ENCODE results near the gene WDR27.

The WDR27 gene

DNA sequence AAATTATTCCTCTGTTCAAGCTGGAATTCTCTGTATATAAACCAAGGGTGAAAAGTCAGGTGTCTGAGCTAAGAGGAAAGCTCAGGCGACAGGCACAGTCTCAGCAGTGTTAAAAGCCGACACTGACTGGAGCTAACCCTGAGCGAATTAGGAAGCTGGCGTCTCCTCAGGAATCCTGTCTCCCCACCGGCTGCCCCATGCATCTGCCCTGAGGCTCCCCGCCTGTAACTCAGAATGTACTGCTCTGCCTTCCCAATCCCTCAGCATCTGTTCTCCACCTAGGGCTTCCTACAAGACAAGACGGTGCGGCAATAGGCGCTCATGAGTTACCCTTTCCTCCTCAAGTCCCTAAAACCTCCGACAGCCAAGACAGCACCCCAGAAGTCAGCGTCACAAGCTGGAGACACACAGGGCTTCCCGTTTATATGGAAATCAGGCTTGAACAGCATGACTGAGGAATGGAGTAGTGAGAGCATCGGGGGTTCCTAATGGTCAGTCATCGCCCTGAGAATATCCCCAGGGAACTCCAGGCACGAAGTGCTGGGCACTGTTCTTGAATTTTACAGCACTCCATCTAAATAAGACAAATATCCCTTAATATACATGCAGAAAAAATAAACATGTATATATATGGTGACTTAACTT, 33.5 kb downstream of the WDR27 start:
- Histone ChIP-seq H3K27me3 (ENCODE audit: insufficient read depth, low read length) (no peaks in the 10 kb centered on the region), H3K36me3 (ENCODE audit: insufficient read depth, low read length) (peaks cover 89% of the 10 kb centered on the region), H3K27ac (ENCODE audit: low read depth, low read length, poor library complexity, severe bottlenecking) (no peak overlapping the region), H4K20me1 (ENCODE audit: insufficient read depth, low read length) (no peaks in the 10 kb centered on the region), H3K4me2 (ENCODE audit: low read length) (no peak overlapping the region), H3K9me2 (ENCODE audit: low read depth, low read length) (no peaks in the 10 kb centered on the region), H3K9me3 (ENCODE audit: low read length) (no peaks in the 10 kb centered on the region), H3K4me3 (ENCODE audit: low read depth, low read length, poor library complexity, severe bottlenecking) (no peak overlapping the region), H2AFZ (ENCODE audit: low read length) (no peak overlapping the region), H3K79me2 (ENCODE audit: insufficient read depth, low read length) (no peaks in the 10 kb centered on the region), H3K9ac (ENCODE audit: low read length) (no peak overlapping the region), H3F3A (ENCODE audit: insufficient read depth, low read length) (no peaks in the 10 kb centered on the region), H3K4me1 (ENCODE audit: insufficient read depth, low read length, severe bottlenecking) (no peaks in the 10 kb centered on the region)
- no peak for TF ChIP-seq CTCF (IDR thresholded peaks at IDR 0.05; ENCODE audit: low read length)
- no peak for TF ChIP-seq EZH2 (IDR thresholded peaks at IDR 0.05; ENCODE audit: borderline replicate concordance, low read length)

DNA sequence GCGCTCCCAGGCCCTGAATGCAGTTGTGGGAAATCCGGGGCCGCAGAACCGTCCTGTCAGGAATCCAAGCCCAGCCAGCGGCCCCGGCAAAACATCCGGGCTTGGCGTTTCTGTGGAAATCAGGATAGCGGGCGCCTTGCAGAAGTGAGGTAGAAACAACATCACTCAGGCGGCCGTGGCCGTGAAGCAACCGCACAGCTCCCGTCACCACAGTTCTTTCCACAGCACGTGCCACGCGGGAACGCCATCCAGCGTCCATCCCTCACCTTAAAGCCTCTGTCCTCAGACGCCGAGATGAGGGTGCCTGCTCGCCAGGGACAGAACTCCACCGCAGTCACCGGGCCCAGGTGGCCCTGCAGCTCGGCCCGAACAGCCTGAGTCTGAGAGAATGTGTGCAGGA, 34.1 kb downstream of the WDR27 start:
- no peaks in the 10 kb centered on the region for H4K20me1 ChIP-seq (ENCODE audit: insufficient read depth, low read length)
- no peaks in the 10 kb centered on the region for H3K27me3 ChIP-seq (ENCODE audit: insufficient read depth, low read length)
- H3K9me2 ChIP-seq (ENCODE audit: low read depth, low read length): no peaks in the 10 kb centered on the region
- H3K9ac ChIP-seq (ENCODE audit: low read length): no peak overlapping the region
- TF ChIP-seq CTCF (IDR thresholded peaks at IDR 0.05; ENCODE audit: low read length): no peak
- no peak for TF ChIP-seq EZH2 (IDR thresholded peaks at IDR 0.05; ENCODE audit: borderline replicate concordance, low read length)
- no peaks in the 10 kb centered on the region for H3K79me2 ChIP-seq (ENCODE audit: insufficient read depth, low read length)
- no peak overlapping the region for H3K27ac ChIP-seq (ENCODE audit: low read depth, low read length, poor library complexity, severe bottlenecking)
- peaks cover 90% of the 10 kb centered on the region for H3K36me3 ChIP-seq (ENCODE audit: insufficient read depth, low read length)
- no peaks in the 10 kb centered on the region for H3K4me1 ChIP-seq (ENCODE audit: insufficient read depth, low read length, severe bottlenecking)
- no peak overlapping the region for H3K4me3 ChIP-seq (ENCODE audit: low read depth, low read length, poor library complexity, severe bottlenecking)
- no peaks in the 10 kb centered on the region for H3F3A ChIP-seq (ENCODE audit: insufficient read depth, low read length)
- no peak overlapping the region for H2AFZ ChIP-seq (ENCODE audit: low read length)
- no peak overlapping the region for H3K4me2 ChIP-seq (ENCODE audit: low read length)
- no peaks in the 10 kb centered on the region for H3K9me3 ChIP-seq (ENCODE audit: low read length)

- H3K27ac ChIP-seq (ENCODE audit: low read depth, low read length, poor library complexity, severe bottlenecking): no peak overlapping the region
- H3F3A ChIP-seq (ENCODE audit: insufficient read depth, low read length): no peaks in the 10 kb centered on the region
- TF ChIP-seq CTCF (IDR thresholded peaks at IDR 0.05; ENCODE audit: low read length) (no peak), EZH2 (IDR thresholded peaks at IDR 0.05; ENCODE audit: borderline replicate concordance, low read length) (no peak)
- H3K27me3 ChIP-seq (ENCODE audit: insufficient read depth, low read length): no peaks in the 10 kb centered on the region
- H3K4me2 ChIP-seq (ENCODE audit: low read length): no peak overlapping the region
- no peak overlapping the region for H3K4me3 ChIP-seq (ENCODE audit: low read depth, low read length, poor library complexity, severe bottlenecking)
- H3K36me3 ChIP-seq (ENCODE audit: insufficient read depth, low read length): peaks cover 87% of the 10 kb centered on the region
- no peak overlapping the region for H2AFZ ChIP-seq (ENCODE audit: low read length)
- no peak overlapping the region for H3K9ac ChIP-seq (ENCODE audit: low read length)
- H4K20me1 ChIP-seq (ENCODE audit: insufficient read depth, low read length): no peaks in the 10 kb centered on the region
- H3K4me1 ChIP-seq (ENCODE audit: insufficient read depth, low read length, severe bottlenecking): no peaks in the 10 kb centered on the region
- H3K9me3 ChIP-seq (ENCODE audit: low read length): no peaks in the 10 kb centered on the region
- no peaks in the 10 kb centered on the region for H3K9me2 ChIP-seq (ENCODE audit: low read depth, low read length)
- no peaks in the 10 kb centered on the region for H3K79me2 ChIP-seq (ENCODE audit: insufficient read depth, low read length)
These were observed 35.4 kb downstream of the WDR27 start for GRCh38 chr6:169666441-169666840.
